ENCODE data around the gene TBC1D5.
"Not testable (repeated sequence)": the region's sequence is repeated elsewhere in the genome, so short reads cannot be mapped to it uniquely, and the experiment has no call there.

Gene TBC1D5

DNA sequence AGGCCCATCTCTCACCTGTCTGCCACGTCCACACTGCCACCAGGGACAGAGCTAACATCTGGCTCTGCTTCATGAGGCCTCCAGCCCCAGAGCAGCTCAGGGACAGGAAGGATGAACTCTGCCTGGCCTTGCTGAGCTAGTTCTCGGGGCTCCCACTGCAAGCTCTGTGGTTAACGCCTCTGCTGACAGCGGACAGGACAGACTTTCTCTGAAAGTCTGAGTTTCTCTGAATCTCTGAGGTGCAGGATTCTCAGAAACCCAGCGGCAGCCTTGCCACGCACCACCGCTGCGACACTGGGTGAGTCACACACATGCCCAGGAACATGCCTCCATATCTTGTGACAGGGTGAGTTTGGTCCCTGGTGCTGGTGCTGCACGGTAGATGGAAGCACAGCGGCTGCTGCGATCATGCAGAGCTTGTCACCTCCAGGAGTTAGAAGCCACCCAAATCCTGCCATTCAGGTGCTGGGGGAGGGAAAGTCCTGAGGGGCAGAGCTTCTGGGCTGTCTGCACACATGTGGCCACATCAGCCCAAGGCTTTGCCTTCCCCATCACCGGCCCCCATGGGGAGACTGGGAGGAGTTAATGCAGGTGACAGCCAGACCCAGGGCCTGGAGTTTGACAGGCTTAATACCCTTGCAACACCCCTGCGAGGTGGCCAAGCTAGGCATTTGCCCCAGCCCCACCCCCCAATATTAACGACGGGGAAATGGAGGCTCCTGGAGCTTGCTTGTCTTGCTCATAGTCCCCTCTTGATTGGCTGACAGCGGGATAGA is 590.6 kb downstream of the TBC1D5 start:
- no peak for DNase-seq

DNA sequence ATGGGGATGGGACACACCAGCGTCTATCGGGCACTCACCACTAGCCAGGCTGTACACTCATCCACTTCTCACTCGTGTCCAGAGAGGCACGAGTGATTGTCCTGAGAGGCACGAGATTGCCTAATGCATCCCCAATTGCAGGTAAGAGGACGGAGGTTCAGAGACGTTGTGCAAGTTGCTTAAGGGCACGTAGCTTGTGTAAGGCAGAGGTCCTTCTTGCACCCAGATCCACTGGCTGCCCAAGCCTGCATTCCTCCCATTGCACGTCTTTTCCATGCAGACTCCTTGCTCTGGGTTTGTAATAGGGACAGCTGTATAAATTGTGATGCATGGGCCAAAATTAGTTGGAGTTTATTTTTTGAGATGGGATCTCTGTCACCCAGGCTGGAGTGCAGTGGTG is 593.4 kb downstream of the TBC1D5 start:
- peak; percentile 3 for DNase-seq

DNA sequence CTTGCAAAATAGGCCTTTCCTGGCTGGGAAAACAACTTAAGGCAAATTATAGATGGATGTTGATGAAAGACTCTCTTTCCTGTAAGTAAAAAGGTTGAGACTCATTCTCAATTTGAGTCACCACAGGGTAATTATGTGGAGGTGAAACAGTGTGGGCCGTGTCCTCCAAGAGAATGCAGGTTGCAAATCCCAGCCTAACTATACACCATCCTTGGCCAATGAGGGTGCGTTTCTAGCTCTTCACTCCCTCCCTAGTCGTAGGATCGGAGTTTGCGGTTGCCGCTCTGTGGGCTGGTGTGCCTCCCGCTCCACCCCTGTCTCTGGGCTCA is 597.8 kb downstream of the TBC1D5 start:
- DNase-seq = no peak

GRCh38 chr3:17143893-17144664 is 598.4 kb downstream of the TBC1D5 start:
- no peak for DNase-seq

DNA sequence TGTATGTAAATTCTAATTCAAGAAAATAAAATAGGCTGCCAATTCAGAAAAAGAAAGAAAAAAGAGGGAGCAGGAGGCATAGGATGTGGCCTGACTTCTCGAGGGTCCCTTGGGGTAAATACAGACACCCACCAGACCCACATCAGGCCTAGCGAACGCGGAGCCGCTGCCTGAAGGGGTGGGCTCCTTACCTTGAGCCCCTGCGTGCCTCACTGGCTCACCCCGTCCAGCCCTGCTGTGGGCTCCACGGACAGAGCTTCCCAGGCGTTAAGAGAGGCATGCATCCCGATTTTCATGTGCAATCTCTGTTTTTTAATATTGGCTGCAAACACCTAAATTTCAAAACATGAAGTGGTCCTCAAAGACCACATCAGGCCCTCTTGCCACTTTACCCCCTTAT is 599.9 kb downstream of the TBC1D5 start:
- DNase-seq = no peak

DNA sequence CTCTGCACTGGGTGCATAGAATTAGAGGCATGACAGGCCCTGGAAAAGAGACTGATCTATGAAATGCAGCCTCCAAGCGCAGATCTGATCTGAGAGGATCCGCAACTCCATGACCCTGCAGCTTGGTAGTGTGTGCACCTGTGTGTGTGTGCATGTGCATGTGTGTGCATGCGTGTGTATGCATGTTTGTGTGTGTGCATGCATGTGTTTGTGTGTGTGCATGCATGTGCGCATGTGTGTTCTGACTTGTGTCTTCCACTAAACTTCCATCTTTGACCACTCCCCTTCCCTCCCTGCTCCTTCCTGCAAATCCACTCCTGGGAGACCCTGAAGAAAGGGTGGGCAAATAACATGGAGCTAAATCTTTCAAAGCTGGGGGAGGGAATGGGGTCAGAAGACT is 600.7 kb downstream of the TBC1D5 start:
- DNase-seq = no peak

DNA sequence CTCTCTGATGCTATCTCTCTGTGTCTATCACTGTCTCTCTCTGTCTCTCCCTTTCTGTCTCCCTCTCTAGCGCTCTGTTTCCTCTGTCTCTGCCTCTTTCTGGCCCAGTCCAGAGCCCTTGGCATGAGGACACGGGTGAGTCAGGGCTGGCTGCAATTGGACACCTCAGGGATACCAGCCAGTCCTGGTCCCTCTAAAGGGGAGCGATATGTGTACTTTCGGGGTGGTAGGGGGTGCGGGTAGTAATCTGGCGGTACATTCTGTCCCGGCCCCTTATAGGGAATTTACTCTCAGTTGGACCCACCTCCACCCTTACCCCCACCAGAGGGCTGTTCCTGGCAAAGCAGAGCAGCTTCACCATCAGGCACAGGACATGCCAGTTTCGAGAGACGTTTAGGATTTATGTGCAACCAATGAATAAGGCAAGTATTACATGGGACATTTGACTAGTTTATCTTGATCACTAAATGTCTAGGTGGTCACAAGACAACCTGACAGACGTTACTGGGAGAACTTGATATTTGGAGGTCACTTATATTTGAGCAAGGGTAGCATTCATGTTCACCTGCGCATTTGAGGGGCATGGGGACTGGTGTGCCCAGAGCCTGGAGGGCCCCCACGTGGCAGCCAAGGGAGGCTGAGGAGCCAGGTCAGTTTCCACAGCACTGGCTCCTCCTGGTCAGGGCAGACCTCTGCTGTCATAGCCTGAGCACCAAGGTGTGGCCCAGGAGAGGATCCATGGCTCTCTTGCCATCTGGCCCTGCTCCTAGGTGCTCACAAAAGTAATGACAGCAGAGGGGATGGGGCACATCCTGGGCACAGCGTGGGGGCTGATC is 601.5 kb downstream of the TBC1D5 start:
- DNase-seq = peak; percentile 59

- DNase-seq = no peak
Observed at GRCh38 chr3:17138246-17139039, 604.0 kb downstream of the TBC1D5 start.

GRCh38 chr3:17137321-17137826 is 605.1 kb downstream of the TBC1D5 start:
- DNase-seq = no peak

DNA sequence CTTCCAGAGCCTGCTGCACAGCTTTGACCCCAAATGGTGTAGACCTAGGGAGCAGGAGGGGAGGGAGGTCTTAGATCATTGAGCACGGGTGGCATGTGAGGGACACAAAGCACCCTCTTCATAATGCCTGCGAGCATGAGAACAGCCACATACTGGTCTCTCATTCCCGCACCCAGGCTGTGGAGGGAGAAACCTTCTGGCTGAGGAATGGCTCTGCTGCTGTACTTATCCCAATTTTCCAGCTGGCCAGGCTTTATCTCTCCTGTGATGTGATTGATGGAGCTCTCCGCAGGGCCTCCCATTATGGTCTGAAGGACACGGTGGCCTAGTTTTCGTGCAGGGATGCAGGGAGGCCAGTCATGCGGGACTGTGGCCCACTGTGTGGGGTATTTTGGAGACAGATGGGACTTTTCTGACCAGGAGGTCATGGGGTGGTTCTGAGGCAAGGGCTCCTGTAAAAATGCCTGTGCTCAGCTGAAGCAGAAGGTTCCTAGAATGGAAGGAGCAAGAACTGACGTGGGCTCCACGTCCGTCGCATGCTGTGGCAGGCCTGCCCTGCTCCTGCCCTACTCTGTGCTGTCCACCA is 606.2 kb downstream of the TBC1D5 start:
- no peak for DNase-seq

GRCh38 chr3:17135696-17136095 is 606.7 kb downstream of the TBC1D5 start:
- no peak for DNase-seq

DNA sequence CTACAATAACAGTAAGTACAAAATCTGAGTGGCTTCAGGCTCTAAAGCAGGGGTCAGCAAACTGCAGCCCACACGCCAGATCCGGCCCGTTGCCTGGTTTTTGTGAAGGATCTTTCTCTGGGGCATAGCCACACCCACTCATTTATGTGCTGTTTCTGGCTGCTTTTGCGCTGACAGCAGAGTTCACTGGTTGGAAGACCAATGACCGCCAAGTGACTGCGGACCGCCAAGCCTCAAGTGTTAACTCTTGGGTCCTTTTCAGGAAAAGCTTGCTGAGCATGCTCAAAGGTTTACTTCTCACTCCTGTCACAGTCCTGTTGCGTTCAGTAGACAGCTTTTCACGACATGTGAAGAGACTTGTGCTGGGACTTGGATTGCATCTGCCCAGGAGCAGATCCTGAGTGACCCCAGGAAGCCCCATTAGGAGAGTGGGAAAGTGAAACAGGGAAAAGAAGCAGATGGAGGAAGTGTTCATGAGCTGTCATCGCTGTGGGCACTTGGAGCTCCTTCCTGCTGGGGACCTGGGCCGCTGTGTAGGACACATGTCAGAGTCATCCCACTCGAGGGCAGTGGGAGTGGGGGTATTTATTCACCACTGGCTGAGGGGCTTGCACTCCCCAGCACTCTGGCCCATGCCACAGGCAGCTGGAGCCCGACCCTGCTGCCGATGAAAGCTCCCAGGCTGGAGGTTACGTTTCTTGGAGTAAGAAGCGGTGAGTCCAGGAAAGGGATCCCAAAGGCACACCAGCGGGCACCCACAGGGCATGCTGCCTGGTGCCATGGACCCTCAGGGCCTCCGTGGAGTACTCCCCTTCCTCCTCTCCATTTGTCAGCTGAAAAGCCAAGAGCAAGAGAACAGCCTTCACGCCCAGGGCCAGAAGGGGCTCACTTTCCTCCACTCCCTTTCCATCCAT is 608.5 kb downstream of the TBC1D5 start:
- DNase-seq = peak; percentile 77

GRCh38 chr3:17132286-17133115 is 609.9 kb downstream of the TBC1D5 start:
- DNase-seq = peak; percentile 8

- peak; percentile 8 for DNase-seq
Observed at GRCh38 chr3:17130956-17131355, 611.5 kb downstream of the TBC1D5 start.

DNA sequence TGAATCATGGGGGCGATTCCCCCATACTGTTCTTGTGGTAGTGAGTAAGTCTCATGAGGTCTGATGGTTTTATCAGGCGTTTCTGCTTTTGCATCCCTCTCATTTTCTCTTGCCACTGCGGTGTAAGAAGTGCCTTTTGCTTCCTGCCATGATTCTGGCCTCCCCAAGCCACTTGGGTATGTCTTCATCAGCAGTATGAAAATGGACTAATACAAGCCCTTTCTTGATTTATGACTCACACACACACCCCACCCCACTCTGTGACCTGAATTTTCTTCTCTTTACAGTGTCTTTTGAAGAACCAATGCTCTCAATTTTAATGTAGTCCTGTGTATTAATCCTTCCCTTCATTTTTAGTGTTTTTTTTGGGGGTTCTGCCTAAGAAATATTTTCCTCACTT is 612.9 kb downstream of the TBC1D5 start:
- DNase-seq = no peak

DNA sequence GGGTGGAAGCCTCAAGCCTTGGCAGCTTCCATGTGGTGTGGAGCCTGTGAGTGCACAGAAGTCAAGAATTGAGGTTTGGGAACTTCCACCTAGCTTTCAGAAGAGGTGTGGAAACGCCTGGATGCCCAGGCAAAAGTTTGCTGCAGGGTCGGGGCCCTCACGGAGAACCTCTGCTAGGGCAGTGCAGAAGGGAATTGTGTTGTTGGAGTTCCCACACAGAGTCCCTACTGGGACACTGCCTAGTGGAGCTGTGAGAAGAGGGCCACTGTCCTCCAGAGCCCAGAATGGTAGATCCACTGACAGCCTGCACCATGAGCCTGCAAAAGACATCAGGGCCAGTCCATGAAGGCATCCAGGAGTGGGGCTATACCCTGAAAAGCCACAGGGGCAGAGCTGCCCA is 613.8 kb downstream of the TBC1D5 start:
- not testable (repeated sequence) for DNase-seq

DNA sequence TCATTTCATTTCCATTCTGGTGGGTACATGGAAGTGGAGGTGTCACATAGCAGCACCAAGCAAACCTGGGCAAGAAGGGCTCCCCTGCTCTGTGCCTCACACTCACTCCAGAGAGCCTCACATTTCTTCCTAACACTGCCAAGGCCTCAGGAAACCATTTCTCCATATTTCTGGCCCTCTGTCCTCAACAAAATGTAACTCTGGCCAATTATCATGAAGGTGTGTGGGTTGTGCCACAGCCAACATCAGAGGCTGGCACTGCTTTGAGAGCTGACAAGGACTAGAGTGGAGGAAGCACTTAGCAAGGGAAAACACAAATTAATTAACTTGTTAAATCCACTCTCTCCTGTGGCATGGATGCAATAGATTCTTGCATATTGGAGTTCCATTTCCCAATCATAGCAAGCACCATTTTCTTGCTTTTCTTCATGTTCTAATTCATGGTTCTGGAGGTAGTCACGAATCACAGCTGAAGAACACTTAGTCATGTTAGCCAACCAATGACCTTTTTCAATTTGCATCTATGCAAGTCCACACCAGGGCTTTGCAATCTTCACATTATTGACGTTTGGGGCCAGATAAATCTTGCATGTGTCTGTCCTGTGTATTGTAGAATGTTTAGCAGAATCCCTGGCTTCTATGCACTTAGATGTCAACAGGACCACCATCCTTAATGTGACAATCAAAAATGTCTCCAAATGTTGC is 616.5 kb downstream of the TBC1D5 start:
- DNase-seq = no peak

GRCh38 chr3:17122758-17123157 is 619.7 kb downstream of the TBC1D5 start:
- DNase-seq = no peak

GRCh38 chr3:17121336-17121735 is 621.1 kb downstream of the TBC1D5 start:
- DNase-seq = no peak
